Psoas muscle (tissue), 8 donors: ENCODE data around the gene GPC6. TPM values are rescaled to one million over a fixed set of nuclear protein-coding genes. Genes with fewer than 3 reads are reported as not detected.

Experiments used
- ATAC-seq, 4 donors: fragments of 200-7000 bp; cut with Tn5 transposase; one replicate each; pipeline ENCODE4 v1.9.1; 2020; ENCODE audit warnings: moderate library complexity in 3 of 4, mild to moderate bottlenecking in 2 of 4
- DNase-seq, 2 donors: peaks; one replicate each; pipeline ENCODE4 v3.0.0-alpha.2; 2020
- H3K27ac ChIP-seq: fragments of 200-600 bp; one replicate; pipeline ENCODE4 v1.8.0; 2022
- H3K27me3 ChIP-seq, 3 donors: fragments of 200-600 bp in 1 of 3; one replicate each; pipeline versions ENCODE4 v1.6.1 to v1.8.0; 2013 to 2022; ENCODE audit warnings: low read length in 2 of 3, mild to moderate bottlenecking in 2 of 3, moderate library complexity in 1 of 3; ENCODE audit not compliant: insufficient read depth in 3 of 3
- H3K36me3 ChIP-seq, 2 donors: fragments of 200-600 bp in 1 of 2; one replicate each; pipeline versions ENCODE4 v1.6.1 to v1.8.0; 2013 to 2022; ENCODE audit warnings: low read depth in 1 of 2, mild to moderate bottlenecking in 1 of 2, moderate library complexity in 1 of 2; ENCODE audit not compliant: insufficient read depth in 1 of 2
- H3K4me1 ChIP-seq: fragments of 200-600 bp; one replicate; pipeline ENCODE4 v1.8.0; 2022
- H3K4me3 ChIP-seq: fragments of 200-600 bp; one replicate; pipeline ENCODE4 v1.8.0; 2022; ENCODE audit warnings: mild to moderate bottlenecking
- H3K9me3 ChIP-seq: fragments of 200-600 bp; one replicate; pipeline ENCODE4 v1.8.0; 2022
- WGBS, 3 donors: extraction: QIAGEN DNeasy Blood & Tissue Kit; methylation state at CpG; one replicate each; pipeline versions ENCODE4 v1.1.6 to v1.1.7; 2013; 5-methylcytosine and 5-hydroxymethylcytosine counted together
- intact Hi-C, 2 donors: fragments of 100-400 bp; cut with DNase I; formaldehyde crosslinking; loops; one replicate each; pipeline versions ENCODE4 v1.11.0 to v1.14.2; 2022
- polyA plus RNA-seq, 3 donors: library from polyadenylated mRNA; stranded (reverse); fragments of 200-250 nt; gene quantifications; one replicate each; pipeline ENCODE4 v1.2.3, GENCODE V29; 2013
- total RNA-seq, 4 donors: library from RNA; stranded (reverse); fragmentation: NEBNext Ultra II Directional in 2 of 4; extraction: Animal tissue kit (Norgen Biotek cat#: 25700) in 2 of 4; gene quantifications; one replicate each; pipeline versions ENCODE4 v1.2.1 to v1.2.4, GENCODE V29; 2021 to 2023
- TF ChIP-seq, protein P1 (sequence below): fragments of 200-600 bp; IDR thresholded peaks from one replicate; pipeline ENCODE4 v1.8.0; 2022; ENCODE audit warnings: antibody characterized with exemption
- donor health status: healthy with polysubstance abuse.
- donor health status: DM: no; HTN: no; CAD: no; lungs with moderate emphysema.
- donor health status: Bipolar disorder and iron deficiency.
- donor health status: healthy.
- donor health status: DM: yes; HTN: yes; CAD: no.
- donor health status: DM: no; HTN: no; CAD: no.
- donor health status: DM: no; HTN: no; CAD: no.
- donor health status: DM: yes; HTN: yes; CAD: no.

The GPC6 gene
- total and polyA plus RNA-seq, 7 donors, result 0.07 to 3.7 (median 0.57) TPM

DNA sequence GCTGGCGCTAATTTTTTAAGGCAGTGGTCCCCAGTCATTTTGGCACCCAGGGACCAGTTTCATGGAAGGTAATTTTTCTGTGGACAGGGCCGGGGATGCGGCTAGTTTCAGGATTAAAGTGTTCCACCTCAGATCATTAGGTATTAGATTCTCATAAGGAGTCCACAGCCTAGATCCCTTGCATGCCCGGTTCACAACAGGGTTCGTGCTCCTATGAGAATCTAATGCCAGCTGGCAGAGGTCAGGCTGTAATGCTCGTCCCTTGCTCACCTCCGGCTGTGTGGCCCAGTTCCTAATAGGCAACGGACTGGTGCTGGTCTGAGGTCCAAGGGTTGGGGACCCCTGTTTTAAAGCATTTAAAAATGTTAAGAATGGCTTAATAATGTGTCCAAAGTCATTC lies 54.1 kb downstream of the GPC6 start:
- DNase-seq (no peak), ATAC-seq (no peak)
- TF ChIP-seq, protein P1, sequence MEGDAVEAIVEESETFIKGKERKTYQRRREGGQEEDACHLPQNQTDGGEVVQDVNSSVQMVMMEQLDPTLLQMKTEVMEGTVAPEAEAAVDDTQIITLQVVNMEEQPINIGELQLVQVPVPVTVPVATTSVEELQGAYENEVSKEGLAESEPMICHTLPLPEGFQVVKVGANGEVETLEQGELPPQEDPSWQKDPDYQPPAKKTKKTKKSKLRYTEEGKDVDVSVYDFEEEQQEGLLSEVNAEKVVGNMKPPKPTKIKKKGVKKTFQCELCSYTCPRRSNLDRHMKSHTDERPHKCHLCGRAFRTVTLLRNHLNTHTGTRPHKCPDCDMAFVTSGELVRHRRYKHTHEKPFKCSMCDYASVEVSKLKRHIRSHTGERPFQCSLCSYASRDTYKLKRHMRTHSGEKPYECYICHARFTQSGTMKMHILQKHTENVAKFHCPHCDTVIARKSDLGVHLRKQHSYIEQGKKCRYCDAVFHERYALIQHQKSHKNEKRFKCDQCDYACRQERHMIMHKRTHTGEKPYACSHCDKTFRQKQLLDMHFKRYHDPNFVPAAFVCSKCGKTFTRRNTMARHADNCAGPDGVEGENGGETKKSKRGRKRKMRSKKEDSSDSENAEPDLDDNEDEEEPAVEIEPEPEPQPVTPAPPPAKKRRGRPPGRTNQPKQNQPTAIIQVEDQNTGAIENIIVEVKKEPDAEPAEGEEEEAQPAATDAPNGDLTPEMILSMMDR, result no peak
- Histone ChIP-seq H3K4me1 (no peaks in the 10 kb centered on the region), H3K4me3 (no peak overlapping the region), H3K9me3 (no peaks in the 10 kb centered on the region), H3K27me3 (no peaks in the 10 kb centered on the region), H3K36me3 (no peaks in the 10 kb centered on the region), H3K27ac (no peak overlapping the region)
- intact Hi-C loops, result no loop called here
- WGBS, 3 donors, result 89 to 90% (median 89%) methylated on average over 8 of the region's 8 CpGs

DNA sequence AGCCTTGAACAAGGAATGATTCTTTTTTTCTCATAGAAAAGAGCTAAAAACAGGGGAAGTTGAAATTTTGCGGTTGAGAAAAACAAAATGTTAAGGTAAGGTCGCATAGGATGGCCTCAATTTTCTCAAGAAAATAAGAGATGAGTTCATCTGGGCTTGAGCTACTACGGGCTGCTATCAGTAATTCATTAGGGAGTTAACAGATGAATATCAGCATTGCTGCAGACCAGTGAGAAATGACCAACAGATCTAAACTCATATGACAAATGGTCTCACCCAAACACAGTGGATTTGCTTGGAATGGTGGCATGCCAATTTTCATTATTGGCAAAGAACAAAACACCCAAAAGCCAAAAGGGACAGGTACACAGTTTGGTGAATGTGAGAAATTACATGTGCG lies 56.6 kb downstream of the GPC6 start:
- no peak for DNase-seq
- Histone ChIP-seq H3K4me1 (no peaks in the 10 kb centered on the region), H3K9me3 (no peaks in the 10 kb centered on the region), H3K36me3 (no peaks in the 10 kb centered on the region), H3K27ac (no peak overlapping the region), H3K4me3 (no peak overlapping the region), H3K27me3 (no peaks in the 10 kb centered on the region)
- no peak for ATAC-seq
- TF ChIP-seq, protein P1, result no peak
- intact Hi-C loops, result no loop called here
- WGBS, 3 donors, result 67 to 79% (median 77%) methylated on average over 4 of the region's 4 CpGs

DNA sequence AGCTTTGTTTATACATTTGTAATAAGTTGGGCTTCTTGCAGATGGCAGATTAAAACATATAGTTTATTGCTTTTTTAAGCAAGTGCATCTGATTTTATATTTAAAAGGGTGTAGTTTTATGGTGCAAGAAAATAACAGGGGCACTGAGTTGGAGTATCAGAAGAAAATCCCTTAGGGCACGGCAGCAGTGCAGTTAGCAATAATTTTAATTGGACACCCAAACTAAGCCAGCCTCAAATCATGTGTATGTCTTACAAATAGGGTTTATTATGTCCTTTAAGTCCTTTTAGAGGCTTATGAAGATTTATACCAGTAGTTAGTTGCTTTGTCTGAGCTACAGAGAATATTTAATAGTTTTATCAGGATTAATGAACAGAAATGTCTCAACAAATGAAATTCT lies 57.5 kb downstream of the GPC6 start:
- H3K4me1 ChIP-seq, result no peaks in the 10 kb centered on the region
- no peaks in the 10 kb centered on the region for H3K27me3 ChIP-seq
- no peaks in the 10 kb centered on the region for H3K36me3 ChIP-seq
- no peak overlapping the region for H3K4me3 ChIP-seq
- TF ChIP-seq, protein P1, result no peak
- no peak for ATAC-seq
- no peak for DNase-seq
- H3K27ac ChIP-seq, result no peak overlapping the region
- intact Hi-C loops, result no loop called here
- WGBS, 3 donors, result 81 to 86% (median 85%) methylated on average over 1 of the region's 1 CpG
- no peaks in the 10 kb centered on the region for H3K9me3 ChIP-seq

DNA sequence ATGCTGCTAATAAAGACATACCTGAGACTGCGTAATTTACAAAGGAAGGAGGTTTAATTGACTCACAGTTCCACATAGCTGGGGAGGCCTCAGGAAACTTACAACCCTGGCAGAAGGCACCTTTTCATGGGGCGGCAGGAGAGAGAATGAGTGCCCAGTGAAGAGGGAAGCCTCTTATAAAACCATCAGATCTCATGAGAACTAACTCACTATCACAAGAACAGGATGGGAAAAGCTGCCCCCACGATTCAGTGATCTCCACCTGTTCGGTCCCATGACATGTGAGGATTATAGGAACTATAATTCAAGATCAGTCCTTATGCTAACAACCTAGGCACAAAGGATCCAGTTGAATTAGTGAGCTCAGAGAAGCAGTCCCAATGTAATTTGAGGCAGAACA lies 59.4 kb downstream of the GPC6 start:
- TF ChIP-seq, protein P1, result no peak
- WGBS, 3 donors, result 42 to 57% (median 54%) methylated on average over 4 of the region's 4 CpGs
- no peak overlapping the region for H3K27ac ChIP-seq
- no peaks in the 10 kb centered on the region for H3K36me3 ChIP-seq
- no peak overlapping the region for H3K4me3 ChIP-seq
- DNase-seq (no peak), ATAC-seq (no peak)
- H3K4me1 ChIP-seq, result no peaks in the 10 kb centered on the region
- no peaks in the 10 kb centered on the region for H3K27me3 ChIP-seq
- no peaks in the 10 kb centered on the region for H3K9me3 ChIP-seq
- intact Hi-C loops, result no loop called here

DNA sequence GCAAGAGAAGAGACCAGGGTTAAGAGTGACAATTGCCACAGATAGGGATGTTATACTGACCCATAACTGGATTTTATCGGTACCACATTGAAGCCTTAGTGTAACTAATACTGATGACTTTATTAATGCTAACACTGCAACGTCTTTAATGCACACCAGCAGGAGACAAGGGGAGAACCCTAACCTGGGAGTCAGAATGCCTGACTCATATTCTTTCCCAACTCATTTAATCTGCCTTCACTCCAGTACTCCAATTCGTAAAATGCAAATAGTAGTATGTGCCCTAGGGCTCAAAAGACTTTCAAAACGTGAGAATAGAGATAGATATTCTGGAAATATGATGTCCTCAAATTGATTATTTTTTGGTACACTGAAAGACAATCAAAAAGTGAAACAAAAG lies 62.4 kb downstream of the GPC6 start:
- whole genome bisulfite sequencing, 3 donors, result 70 to 77% (median 75%) methylated on average over 4 of the region's 4 CpGs
- no peak overlapping the region for H3K4me3 ChIP-seq
- H3K9me3 ChIP-seq, result no peaks in the 10 kb centered on the region
- H3K27ac ChIP-seq, result no peak overlapping the region
- no peaks in the 10 kb centered on the region for H3K27me3 ChIP-seq
- no peak for DNase-seq
- ATAC-seq, result no peak
- H3K4me1 ChIP-seq, result no peaks in the 10 kb centered on the region
- no peaks in the 10 kb centered on the region for H3K36me3 ChIP-seq
- intact Hi-C loops, result no loop called here
- TF ChIP-seq, protein P1, result no peak
